Neuronal stem cell (in vitro differentiated cells): Measurements from ENCODE around the gene SLC3A2.

ENCODE experiments used
- DNase-seq: peaks from one replicate; pipeline ENCODE4 v3.0.0-alpha.2; 2013; ENCODE audit warnings: low spot score
- H2AFZ ChIP-seq: one replicate; pipeline ENCODE4 v1.6.1; 2013; ENCODE audit warnings: mild to moderate bottlenecking, low read length, inconsistent platforms
- H2AK5ac ChIP-seq: 2 replicates; pipeline ENCODE4 v1.6.1; 2013; ENCODE audit warnings: low read depth, mild to moderate bottlenecking, inconsistent platforms, low read length, moderate library complexity, mixed read lengths
- H2BK120ac ChIP-seq: 2 replicates; pipeline ENCODE4 v1.6.1; 2013; ENCODE audit warnings: low read depth, mild to moderate bottlenecking, inconsistent platforms, low read length, moderate library complexity, mixed read lengths
- H2BK12ac ChIP-seq: one replicate; pipeline ENCODE4 v1.6.1; 2013; ENCODE audit warnings: low read length, inconsistent platforms
- H2BK15ac ChIP-seq: 2 replicates; pipeline ENCODE4 v1.6.1; 2013; ENCODE audit warnings: mild to moderate bottlenecking, low read length, inconsistent platforms, mixed read lengths
- H2BK5ac ChIP-seq: one replicate; pipeline ENCODE4 v1.6.1; 2013; ENCODE audit warnings: inconsistent platforms, mild to moderate bottlenecking, low read length, moderate library complexity
- H3K14ac ChIP-seq: one replicate; pipeline ENCODE4 v1.6.1; 2013; ENCODE audit warnings: low read length, inconsistent platforms
- H3K18ac ChIP-seq: 2 replicates; pipeline ENCODE4 v1.6.1; 2013; ENCODE audit warnings: low read length, inconsistent platforms
- H3K23ac ChIP-seq: 2 replicates; pipeline ENCODE4 v1.6.1; 2013; ENCODE audit warnings: low read depth, mild to moderate bottlenecking, mixed read lengths, low read length, inconsistent platforms; ENCODE audit not compliant: poor library complexity
- H3K27ac ChIP-seq: replicated peaks from 3 replicates; pipeline ENCODE4 v1.5.1; 2013; ENCODE audit warnings: low read length, inconsistent platforms
- H3K27me3 ChIP-seq, 3 experiments: 2 replicates each; pipeline ENCODE4 v1.6.1; 2013; ENCODE audit warnings: low read length in 3 of 3, mild to moderate bottlenecking in 2 of 3, inconsistent platforms in 1 of 3, low read depth in 1 of 3, mixed read lengths in 1 of 3, moderate library complexity in 1 of 3; ENCODE audit not compliant: control insufficient read depth in 3 of 3, insufficient read depth in 3 of 3
- H3K36me3 ChIP-seq, 2 donors: replicated peaks in 1 of 2; 2 replicates each; pipeline ENCODE4 v1.6.1; 2013; ENCODE audit warnings: low read length in 2 of 2; ENCODE audit not compliant: control insufficient read depth in 2 of 2, insufficient read depth in 2 of 2
- H3K4ac ChIP-seq: 2 replicates; pipeline ENCODE4 v1.6.1; 2013; ENCODE audit warnings: inconsistent platforms, mild to moderate bottlenecking, low read length, moderate library complexity
- H3K4me1 ChIP-seq, 2 donors: 1 replicate in 1 of 2; 2 replicates in 1 of 2; pipeline ENCODE4 v1.6.1; 2013; ENCODE audit warnings: low read length in 2 of 2, low read depth in 1 of 2; ENCODE audit not compliant: control insufficient read depth in 2 of 2, insufficient read depth in 1 of 2
- H3K4me2 ChIP-seq: one replicate; pipeline ENCODE4 v1.6.1; 2013; ENCODE audit warnings: mild to moderate bottlenecking, low read length, inconsistent platforms; ENCODE audit not compliant: insufficient read depth, poor library complexity, severe bottlenecking
- H3K4me3 ChIP-seq, 2 donors: 2 replicates each; pipeline ENCODE4 v1.5.1; 2013; ENCODE audit warnings: low read length in 2 of 2, mild to moderate bottlenecking in 2 of 2, inconsistent platforms in 1 of 2, moderate library complexity in 1 of 2
- H3K79me1 ChIP-seq: one replicate; pipeline ENCODE4 v1.6.1; 2013; ENCODE audit warnings: low read depth, mild to moderate bottlenecking, inconsistent platforms, low read length, moderate library complexity
- H3K9ac ChIP-seq: one replicate; pipeline ENCODE4 v1.6.1; 2013; ENCODE audit warnings: mild to moderate bottlenecking, low read depth, low read length, inconsistent platforms; ENCODE audit not compliant: poor library complexity
- H3K9me3 ChIP-seq, 2 donors: replicated peaks in 1 of 2; 2 replicates each; pipeline versions ENCODE3 to v1.6.1; 2013; ENCODE audit warnings: low read length in 2 of 2, mild to moderate bottlenecking in 2 of 2, inconsistent platforms in 1 of 2, low read depth in 1 of 2, mixed read lengths in 1 of 2, moderate library complexity in 1 of 2; ENCODE audit not compliant: control insufficient read depth in 2 of 2, insufficient read depth in 1 of 2
- H4K8ac ChIP-seq: one replicate; pipeline ENCODE4 v1.6.1; 2013; ENCODE audit warnings: low read depth, mild to moderate bottlenecking, inconsistent platforms, low read length, moderate library complexity
- H4K91ac ChIP-seq: one replicate; pipeline ENCODE4 v1.6.1; 2013; ENCODE audit warnings: low read length, low read depth, mild to moderate bottlenecking, inconsistent platforms; ENCODE audit not compliant: poor library complexity
- WGBS, 2 donors: extraction: QIAGEN DNeasy Blood & Tissue Kit; methylation state at CpG; one replicate each; pipeline ENCODE4 v1.1.7; 2013; ENCODE audit warnings: missing lambda C conversion rate in 2 of 2, mixed read lengths in 1 of 2; ENCODE audit not compliant: insufficient read length in 2 of 2, insufficient replicate concordance in 1 of 2; ENCODE audit errors: extremely low coverage in 2 of 2; 5-methylcytosine and 5-hydroxymethylcytosine counted together

SLC3A2 gene

DNA sequence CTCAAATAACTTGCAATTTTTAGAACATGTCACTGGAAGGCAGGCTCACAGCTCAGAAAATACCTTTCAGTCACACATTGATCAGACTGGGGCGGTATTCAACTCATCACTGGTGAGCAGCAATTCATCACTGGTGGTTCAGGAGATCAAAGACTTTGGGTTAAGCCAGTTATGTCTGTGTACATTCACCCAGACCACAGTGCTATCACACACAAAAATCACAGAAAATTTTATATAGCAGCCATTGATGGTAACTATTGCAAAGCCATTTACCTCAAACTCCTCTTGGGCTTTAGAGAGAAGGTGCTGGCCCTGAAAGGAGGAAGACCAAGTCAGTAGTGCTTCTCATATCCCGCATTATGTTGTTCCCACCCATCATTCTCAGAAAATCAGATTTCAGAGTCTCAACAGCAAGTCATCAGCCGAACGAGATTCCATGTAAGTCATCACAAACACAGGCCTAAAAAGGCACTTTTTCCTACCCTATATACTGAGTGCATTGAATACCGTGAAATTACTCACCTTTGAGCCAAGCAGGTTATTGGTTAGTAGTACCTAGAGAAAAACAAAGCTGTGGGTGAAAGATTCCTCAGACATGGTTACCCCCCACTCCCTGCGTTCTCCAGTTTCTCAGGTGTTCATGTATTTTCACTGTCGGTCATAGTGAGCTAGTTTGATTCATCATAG lies 27.3 kb upstream of the SLC3A2 start:
- H3K27me3 ChIP-seq = no peaks in the 10 kb centered on the region
- peak overlapping the region; percentile 45 for H3K4me2 ChIP-seq

DNA sequence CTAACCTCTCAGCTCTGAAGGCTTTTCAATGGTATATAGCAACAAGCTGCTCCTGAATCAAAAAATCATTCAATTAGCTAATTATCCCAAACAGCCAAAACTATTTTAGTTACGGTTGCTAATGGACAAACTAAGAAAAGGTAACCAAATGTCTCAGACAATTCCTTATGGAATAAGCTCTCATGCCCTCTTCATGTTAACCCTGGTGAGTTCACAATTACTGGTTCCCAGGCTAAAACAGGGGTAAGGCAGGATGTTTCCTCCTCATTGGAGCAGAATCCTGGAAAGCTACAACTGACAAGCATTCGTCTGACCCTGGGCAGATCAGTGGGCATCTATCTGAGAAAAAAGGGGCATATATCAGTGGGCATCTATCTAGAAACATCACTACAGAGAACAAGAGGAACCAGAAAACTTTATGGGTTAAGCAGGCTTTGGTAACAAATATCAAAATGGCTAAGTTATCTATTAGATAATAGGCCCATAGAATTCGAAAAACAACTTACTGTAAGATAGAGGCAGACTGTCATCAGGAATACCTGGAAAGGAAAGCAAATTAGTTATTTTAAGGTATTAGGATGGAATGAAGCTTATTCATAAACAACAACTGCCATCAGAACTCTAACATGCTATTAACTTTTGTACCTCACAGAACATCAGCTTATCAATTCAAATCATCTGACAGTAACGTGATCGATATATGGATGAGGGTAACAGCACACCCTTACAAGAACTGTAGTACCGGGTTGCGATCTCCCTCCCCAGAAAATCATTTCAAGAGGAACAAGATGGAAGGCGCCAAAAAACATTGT lies 26.5 kb upstream of the SLC3A2 start:
- Histone ChIP-seq H3K4ac (no peak overlapping the region), H3K23ac (no peak overlapping the region), H3K14ac (no peak overlapping the region), H3K4me3 (peak overlapping the region; percentile 76 to 96), H2BK15ac (no peak overlapping the region), H3K27me3 (no peaks in the 10 kb centered on the region), H3K4me2 (peak overlapping the region; percentile 87), H2AK5ac (no peak overlapping the region), H2BK5ac (no peak overlapping the region), H2AFZ (no peak overlapping the region), H3K79me1 (no peaks in the 10 kb centered on the region), H4K91ac (no peak overlapping the region), H3K4me1 (peaks cover 11 to 20% of the 10 kb centered on the region in 2 donors), H3K18ac (no peak overlapping the region), H4K8ac (no peak overlapping the region), H2BK120ac (no peak overlapping the region), H2BK12ac (no peak overlapping the region), H3K27ac (no peak overlapping the region), H3K9ac (no peak overlapping the region), H3K36me3 (peaks cover 28 to 49% of the 10 kb centered on the region in 2 donors), H3K9me3 (no peaks in the 10 kb centered on the region)
- no CpG with 5 or more reads among the region's 8 CpGs for WGBS, 2 donors
- no peak for DNase-seq

More for the DNA sequence above, 27.3 kb upstream of the SLC3A2 start:
- no peak overlapping the region for H3K23ac ChIP-seq
- no peak overlapping the region for H3K14ac ChIP-seq
- H4K8ac ChIP-seq = no peak overlapping the region
- H2AFZ ChIP-seq = no peak overlapping the region
- no peak overlapping the region for H2BK5ac ChIP-seq
- no peak overlapping the region for H4K91ac ChIP-seq
- H2BK120ac ChIP-seq = no peak overlapping the region
- no peak overlapping the region for H2BK12ac ChIP-seq
- no peaks in the 10 kb centered on the region for H3K9me3 ChIP-seq
- peaks cover 11 to 20% of the 10 kb centered on the region in 2 donors for H3K4me1 ChIP-seq
- no peak overlapping the region for H3K18ac ChIP-seq
- H3K79me1 ChIP-seq = no peaks in the 10 kb centered on the region
- WGBS, 2 donors = no CpG with 5 or more reads among the region's 7 CpGs
- no peak overlapping the region for H2BK15ac ChIP-seq
- peaks cover 28 to 49% of the 10 kb centered on the region in 2 donors for H3K36me3 ChIP-seq
- H2AK5ac ChIP-seq = no peak overlapping the region
- H3K27ac ChIP-seq = no peak overlapping the region
- no peak overlapping the region for H3K9ac ChIP-seq
- H3K4ac ChIP-seq = no peak overlapping the region
- no peak for DNase-seq
- H3K4me3 ChIP-seq = peak overlapping the region; percentile 58 to 76

DNA sequence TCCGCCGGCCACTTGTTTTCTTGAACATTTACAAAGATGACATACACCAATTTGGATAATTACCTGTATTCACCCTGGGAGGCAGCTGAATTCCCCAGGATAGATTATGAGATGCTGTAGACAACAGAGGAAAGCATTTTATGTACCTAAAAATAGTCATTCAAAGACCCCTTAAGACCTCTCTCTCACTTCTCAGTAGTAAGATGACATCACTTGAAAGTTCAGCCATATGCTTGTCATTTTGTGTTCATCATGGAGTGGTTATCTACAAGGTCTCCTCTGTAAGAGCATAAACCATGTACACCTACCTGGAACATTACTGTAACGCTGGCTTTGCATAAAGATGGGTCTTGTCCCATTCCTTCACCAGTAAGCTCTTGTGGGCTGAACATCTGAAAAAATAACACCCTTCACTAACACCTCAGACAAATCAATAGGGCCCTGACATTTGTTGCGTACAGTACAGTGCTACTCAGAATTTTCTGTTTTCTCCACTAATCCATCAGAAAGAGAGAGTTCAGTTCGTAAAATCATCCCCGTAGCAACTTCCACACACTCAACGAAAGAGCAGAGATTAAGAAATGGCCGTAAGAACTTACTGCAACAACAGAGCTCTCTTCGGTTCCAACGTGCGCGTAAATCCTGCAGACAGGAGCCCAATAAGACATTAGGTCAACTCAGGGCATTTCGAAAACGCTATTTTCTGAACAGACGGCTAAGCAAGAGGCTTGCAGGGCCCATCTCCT lies 25.7 kb upstream of the SLC3A2 start:
- no peak overlapping the region for H2AFZ ChIP-seq
- DNase-seq = no peak
- H3K4me3 ChIP-seq = peak overlapping the region; percentile 76 to 96
- H3K27me3 ChIP-seq = no peaks in the 10 kb centered on the region
- no peak overlapping the region for H3K23ac ChIP-seq
- peak overlapping the region; percentile 87 for H3K4me2 ChIP-seq
- H3K9ac ChIP-seq = peak overlapping the region; percentile 97
- H3K4me1 ChIP-seq = peaks cover 11 to 20% of the 10 kb centered on the region in 2 donors
- no peak overlapping the region for H2BK15ac ChIP-seq
- H3K27ac ChIP-seq = peak overlapping the region; percentile 14
- H4K8ac ChIP-seq = no peak overlapping the region
- H3K18ac ChIP-seq = peak overlapping the region; percentile 87
- no peak overlapping the region for H2BK12ac ChIP-seq
- peak overlapping the region; percentile 56 for H3K14ac ChIP-seq
- H3K36me3 ChIP-seq = peaks cover 28 to 54% of the 10 kb centered on the region in 2 donors
- peak overlapping the region; percentile 13 for H2AK5ac ChIP-seq
- H3K4ac ChIP-seq = no peak overlapping the region
- no CpG with 5 or more reads among the region's 15 CpGs for WGBS, 2 donors
- no peak overlapping the region for H2BK5ac ChIP-seq
- H4K91ac ChIP-seq = no peak overlapping the region
- H2BK120ac ChIP-seq = no peak overlapping the region
- no peaks in the 10 kb centered on the region for H3K9me3 ChIP-seq
- H3K79me1 ChIP-seq = no peaks in the 10 kb centered on the region
